ENCODE results near the gene CSK.

DNA sequence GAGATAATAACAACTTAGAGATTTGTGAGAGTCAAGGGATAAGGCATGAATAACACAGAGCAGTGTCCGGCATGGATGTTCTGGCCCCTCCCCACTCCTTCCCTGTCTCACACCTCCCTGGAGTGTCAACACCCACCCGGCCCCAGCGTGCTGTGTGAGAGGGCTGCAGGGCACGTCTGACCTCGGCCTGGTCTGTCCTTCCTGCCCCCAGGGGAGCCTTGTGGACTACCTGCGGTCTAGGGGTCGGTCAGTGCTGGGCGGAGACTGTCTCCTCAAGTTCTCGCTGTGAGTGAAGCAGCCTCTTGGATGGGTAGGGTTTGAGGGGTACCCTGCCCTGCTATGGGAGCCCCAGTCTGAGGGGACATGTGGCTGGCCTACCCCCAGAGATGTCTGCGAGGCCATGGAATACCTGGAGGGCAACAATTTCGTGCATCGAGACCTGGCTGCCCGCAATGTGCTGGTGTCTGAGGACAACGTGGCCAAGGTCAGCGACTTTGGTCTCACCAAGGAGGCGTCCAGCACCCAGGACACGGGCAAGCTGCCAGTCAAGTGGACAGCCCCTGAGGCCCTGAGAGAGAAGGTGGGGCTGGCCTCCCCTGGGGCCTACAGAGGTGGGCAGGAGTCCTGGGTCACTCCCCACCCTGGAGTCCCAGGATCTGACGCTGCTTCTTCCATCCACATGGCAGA lies 19.6 kb downstream of the CSK start:
- TF ChIP-seq POLR2AphosphoS5 (IDR thresholded peaks at IDR 0.05; ENCODE audit: low read depth, low read length) (no peak), REST (IDR thresholded peaks at IDR 0.05; ENCODE audit: insufficient read depth in 1 of 2, low read depth in 2 of 2, low read length in 2 of 2) (no peak), TAF1 (IDR thresholded peaks at IDR 0.05; ENCODE audit: borderline replicate concordance, insufficient read depth, low read length) (no peak), SIN3A (IDR thresholded peaks at IDR 0.05; ENCODE audit: borderline replicate concordance, insufficient read depth, low read length) (no peak)

Measured in PFSK-1 (cell line).